Fibroblast of the conjunctiva (primary cell): ENCODE data around the gene ARCN1.
"Not testable (repeated sequence)": the region's sequence is repeated elsewhere in the genome, so short reads cannot be mapped to it uniquely, and the experiment has no call there.

Experiments
- DNase-seq: peaks from one replicate; pipeline ENCODE4 v3.0.0-alpha.2; 2010; ENCODE audit warnings: low read depth

ARCN1 gene

GRCh38 chr11:118606157-118606843, 34.1 kb downstream of the ARCN1 start:
- DNase-seq: no peak

DNA sequence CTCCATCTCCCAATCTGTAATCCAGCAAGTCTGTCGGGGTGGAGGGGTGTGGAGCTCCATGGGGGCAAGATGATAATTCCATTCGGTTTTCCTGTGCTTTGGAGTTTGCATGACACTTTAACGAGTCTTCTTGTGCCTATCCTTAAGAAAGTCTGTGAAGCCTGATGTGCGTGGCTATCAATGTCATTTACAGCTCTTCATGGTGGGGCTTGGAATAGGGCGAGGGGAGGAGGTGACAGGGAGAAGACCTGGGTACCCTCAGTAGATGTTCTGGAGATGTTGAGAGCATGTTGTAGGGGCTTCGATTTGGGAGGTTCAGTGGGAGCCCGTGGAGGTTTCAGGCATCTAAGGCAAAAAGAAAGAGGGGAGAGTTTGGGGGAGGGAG, 34.6 kb downstream of the ARCN1 start:
- DNase-seq: no peak

DNA sequence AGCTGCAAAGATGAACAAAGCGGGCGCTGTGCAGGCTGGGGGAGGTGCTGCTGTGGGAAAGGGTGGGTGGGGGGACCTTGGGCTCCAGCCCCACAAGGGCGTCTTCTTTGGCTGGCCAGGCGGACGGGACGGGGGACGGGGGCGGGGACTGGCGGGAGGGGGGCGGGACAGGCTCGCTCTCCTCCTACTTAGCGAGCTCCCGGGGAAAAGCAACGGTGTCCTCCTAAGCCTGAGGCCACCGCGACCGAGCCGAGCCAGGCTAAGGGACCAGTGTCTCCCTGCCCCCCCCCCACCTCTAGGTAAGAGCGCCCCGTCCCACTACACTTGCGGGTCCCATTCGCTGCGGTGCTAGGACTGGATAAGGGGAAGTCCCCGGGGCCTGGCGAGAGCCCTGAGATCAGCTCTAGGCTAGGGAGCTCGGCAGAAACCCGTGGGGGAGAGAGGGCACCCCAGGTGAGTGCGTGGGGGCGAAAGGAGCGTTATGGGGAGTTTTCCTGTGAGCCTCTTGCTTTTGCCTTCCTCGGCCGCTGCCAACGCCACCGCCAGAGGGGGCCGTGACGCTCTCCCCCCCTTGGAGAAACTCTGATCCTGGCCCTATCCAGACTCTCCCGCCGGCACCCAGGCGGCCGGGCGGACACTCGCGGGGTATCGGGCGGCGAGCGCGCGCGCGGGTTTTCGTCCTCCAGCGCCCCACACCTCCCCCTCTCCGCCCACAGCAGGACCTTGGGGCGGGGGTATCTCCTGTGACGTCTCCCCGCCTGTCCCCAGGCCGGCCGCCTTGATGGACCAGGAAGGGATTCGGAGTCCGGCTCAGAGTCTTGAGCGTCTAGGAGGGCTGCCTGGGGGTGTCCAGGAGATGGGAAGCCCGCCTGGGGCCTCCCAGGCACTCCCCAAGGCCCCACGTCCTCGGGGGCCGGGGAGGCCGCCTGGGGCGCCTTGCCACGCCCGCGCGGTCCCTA, 35.5 kb downstream of the ARCN1 start, which contains the start of gene PHLDB1:
Gene PHLDB1 (plus strand): TSS at position 215 of the 959 bp plus-strand sequence. CDS start 6,222 bp downstream, outside the sequence.
- DNase-seq: no peak

- no peak for DNase-seq
Observed at GRCh38 chr11:118608360-118609227, 36.4 kb downstream of the ARCN1 start.

GRCh38 chr11:118609380-118610224, 37.4 kb downstream of the ARCN1 start:
- no peak for DNase-seq

- no peak for DNase-seq
Observed at GRCh38 chr11:118610225-118610772, 38.1 kb downstream of the ARCN1 start.

GRCh38 chr11:118610773-118611432, 38.7 kb downstream of the ARCN1 start:
- no peak for DNase-seq

- DNase-seq: not testable (repeated sequence)
Observed at GRCh38 chr11:118611433-118611795, 39.2 kb downstream of the ARCN1 start.

DNA sequence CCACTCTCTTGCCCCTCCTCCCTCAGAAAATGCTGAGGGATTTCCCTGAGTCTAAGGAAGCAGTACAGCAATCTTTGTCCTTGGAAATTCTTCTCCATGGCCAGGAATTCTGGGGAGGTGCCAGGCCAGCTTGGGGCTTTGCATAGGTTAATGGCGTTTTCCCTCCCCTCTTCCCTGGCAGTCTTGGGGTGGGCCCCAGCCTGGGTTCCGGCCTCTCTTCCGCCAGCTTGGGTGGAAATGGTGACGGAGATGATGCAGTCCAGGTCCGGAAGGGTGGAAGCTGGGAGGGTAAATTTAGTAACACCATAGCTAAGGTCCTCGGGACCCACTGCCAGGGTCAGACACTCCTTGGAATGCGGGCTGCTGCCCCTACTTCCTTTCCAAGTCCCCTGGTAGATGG, 40.2 kb downstream of the ARCN1 start:
- no peak for DNase-seq

DNA sequence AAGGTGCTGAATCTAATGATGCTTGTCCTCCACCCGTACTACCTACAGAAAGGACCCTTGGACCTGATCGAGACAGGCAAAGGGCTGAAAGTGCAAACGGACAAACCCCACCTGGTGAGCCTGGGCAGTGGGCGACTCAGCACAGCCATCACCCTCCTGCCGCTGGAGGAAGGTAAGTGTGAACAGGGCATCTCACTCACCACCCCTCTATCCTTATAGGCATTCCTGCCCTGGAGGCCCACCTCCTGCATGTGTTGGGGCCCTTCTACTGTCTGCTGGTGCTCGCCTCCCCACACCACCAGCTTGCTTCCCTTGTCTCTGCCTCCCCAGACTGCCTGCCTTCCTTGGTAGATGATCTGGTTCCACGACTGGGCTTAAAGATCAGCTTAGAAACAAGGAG, 42.3 kb downstream of the ARCN1 start:
- DNase-seq: no peak

- no peak for DNase-seq
Observed at GRCh38 chr11:118615282-118615975, 43.2 kb downstream of the ARCN1 start.

DNA sequence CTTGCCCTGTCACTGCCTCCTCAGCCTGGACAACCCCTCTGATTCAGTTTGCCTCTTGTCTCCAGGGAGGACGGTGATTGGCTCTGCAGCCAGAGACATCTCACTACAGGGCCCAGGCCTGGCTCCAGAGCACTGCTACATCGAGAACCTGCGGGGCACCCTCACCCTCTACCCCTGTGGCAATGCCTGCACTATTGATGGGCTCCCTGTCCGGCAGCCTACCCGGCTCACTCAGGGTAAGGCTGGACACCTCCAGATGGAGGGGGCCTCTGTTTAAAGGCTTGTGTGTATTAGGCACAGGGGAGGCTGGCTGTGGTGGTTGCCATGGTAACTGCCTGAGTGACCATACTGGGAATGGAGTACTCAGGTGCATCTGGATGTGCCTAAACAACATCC, 43.8 kb downstream of the ARCN1 start:
- DNase-seq: no peak

- DNase-seq: peak; percentile 41
Observed at GRCh38 chr11:118618115-118618990, 46.1 kb downstream of the ARCN1 start.

DNA sequence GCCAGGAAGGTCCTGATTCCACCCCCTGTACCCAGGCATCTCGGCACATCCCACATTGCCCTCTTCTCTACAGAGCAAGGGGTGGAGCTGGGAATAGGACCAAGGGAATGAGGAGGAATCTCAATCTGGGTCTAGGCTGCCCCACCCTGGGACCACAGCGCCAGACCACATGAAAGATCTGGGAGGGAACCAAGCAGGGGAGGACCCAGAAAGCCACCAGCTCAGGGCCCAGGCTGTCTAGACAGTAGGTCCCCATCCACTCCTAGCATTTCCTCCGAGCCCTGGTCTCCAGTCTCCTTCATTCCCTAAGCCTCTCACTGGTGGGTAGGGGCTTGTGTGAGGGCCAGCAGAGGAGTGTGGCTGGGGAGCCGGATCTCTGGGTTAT, 46.8 kb downstream of the ARCN1 start:
- DNase-seq: peak; percentile 61

DNA sequence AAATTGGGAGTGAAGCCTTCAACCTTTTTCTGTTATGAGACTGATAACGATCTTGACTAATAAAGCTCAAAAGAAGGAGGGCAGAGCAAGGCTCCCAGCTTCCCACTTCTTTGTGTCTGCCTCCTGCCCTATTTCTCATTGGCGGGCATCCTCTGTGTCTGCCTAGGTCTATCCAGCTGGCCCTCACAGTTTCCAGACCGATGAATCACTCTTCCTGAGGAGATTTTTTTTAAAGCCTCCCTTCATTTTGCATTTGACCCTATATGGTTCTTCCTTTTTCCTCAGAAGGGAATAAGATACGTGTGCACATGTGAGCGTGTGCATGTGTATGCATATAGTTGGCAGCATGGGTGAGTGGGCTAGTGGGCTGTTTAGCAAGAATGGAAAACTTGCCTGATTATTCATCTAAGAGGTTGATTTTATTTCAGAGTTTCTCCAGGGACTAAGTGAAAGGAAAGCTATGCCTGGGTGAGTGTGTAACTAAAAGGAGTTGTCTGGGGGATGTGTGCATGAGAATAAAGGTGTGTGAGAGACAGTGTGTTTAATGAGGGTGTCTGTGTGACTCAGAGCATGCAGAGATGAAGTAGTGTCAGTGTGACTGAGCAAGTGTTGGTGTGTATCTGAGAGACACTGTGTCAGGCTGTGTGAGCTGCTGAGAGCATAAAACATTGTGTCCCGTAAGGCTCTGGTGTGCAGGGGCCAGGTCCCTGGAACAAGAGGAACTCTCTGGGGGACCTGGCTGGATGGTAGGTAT, 47.4 kb downstream of the ARCN1 start:
- DNase-seq: peak; percentile 85

GRCh38 chr11:118620529-118621070, 48.4 kb downstream of the ARCN1 start:
- DNase-seq: no peak

DNA sequence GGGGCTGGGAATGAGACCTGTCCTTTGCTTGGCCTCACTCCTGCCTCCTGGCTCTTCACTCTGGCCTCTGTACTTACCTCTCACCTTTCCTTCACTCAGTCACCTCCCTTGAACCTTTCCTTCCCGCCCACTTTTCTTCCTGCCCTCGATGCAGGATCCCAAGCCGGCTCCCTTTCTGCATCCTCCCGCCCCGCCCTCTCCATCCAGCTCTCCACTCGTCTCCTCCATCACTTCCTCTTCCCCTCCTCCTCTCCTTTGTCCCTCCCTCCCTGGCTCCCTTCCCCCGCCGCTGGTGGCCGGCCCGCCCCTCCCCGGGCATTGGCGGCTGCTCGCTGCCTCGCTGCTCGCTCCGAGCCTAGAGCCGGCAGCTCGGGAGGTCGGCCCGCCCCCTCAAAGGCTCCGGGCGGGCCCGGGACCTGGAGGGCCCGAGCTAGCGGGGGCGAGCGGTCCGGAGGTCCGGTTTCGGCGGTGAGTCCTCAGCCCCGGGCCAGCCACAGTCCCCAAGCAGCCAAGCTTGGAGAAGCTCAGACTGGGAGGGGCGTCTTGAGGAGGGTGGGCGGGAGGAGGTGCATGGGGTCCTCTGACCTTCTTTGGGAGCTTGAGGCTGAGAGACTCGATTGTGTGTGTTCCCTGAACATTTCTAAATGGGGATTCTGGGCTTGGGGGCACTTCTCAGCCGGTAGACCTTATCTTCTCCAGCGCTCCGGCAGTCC, 49.0 kb downstream of the ARCN1 start:
- DNase-seq: peak; percentile 64
